Measurements from ENCODE around the gene RNF8.
"Not testable (repeated sequence)": the region's sequence is repeated elsewhere in the genome, so short reads cannot be mapped to it uniquely, and the experiment has no call there.

Gene RNF8

DNA sequence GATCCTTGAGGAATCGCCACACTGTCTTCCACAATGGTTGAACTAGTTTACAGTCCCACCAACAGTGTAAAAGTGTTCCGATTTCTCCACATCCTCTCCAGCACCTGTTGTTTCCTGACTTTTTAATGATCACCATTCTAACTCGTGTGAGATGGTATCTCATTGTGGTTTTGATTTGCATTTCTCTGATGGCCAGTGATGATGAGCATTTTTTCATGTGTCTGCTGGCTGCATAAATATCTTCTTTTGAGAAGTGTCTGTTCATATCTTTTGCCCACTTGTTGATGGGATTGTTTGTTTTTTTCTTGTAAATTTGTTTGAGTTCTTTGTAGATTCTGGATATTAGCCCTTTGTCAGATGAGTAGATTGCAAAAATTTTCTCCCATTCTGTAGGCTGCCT, 8.0 kb upstream of the RNF8 start:
- not testable (repeated sequence) for H3K4me1 ChIP-seq (ENCODE audit: control insufficient read depth in 2 of 2, insufficient read depth in 1 of 2, low read depth in 1 of 2, low read length in 2 of 2); H3K23ac ChIP-seq (ENCODE audit: low read depth, low read length, poor library complexity); H3K4ac ChIP-seq (ENCODE audit: low read length); H2BK12ac ChIP-seq (ENCODE audit: low read length); H2AFZ ChIP-seq (ENCODE audit: low read length); H3K18ac ChIP-seq (ENCODE audit: low read length); DNase-seq (ENCODE audit: low spot score); H3K4me3 ChIP-seq (ENCODE audit: low read length in 2 of 2); H3K14ac ChIP-seq (ENCODE audit: low read length); H2BK15ac ChIP-seq (ENCODE audit: low read length); H3K27me3 ChIP-seq (ENCODE audit: control insufficient read depth in 3 of 3, insufficient read depth in 3 of 3, low read depth in 1 of 3, low read length in 3 of 3); H4K91ac ChIP-seq (ENCODE audit: low read depth, low read length, poor library complexity); H2BK120ac ChIP-seq (ENCODE audit: low read depth, low read length); H3K36me3 ChIP-seq (replicated peaks in 1 of 2; ENCODE audit: control insufficient read depth in 2 of 2, insufficient read depth in 2 of 2, low read length in 2 of 2); H3K9ac ChIP-seq (ENCODE audit: low read depth, low read length, poor library complexity); H3K4me2 ChIP-seq (ENCODE audit: insufficient read depth, low read length, poor library complexity, severe bottlenecking); H3K27ac ChIP-seq (replicated peaks; ENCODE audit: low read length); H2AK5ac ChIP-seq (ENCODE audit: low read depth, low read length); H3K9me3 ChIP-seq (replicated peaks in 1 of 2; ENCODE audit: control insufficient read depth in 2 of 2, insufficient read depth in 1 of 2, low read depth in 1 of 2, low read length in 2 of 2); H4K8ac ChIP-seq (ENCODE audit: low read depth, low read length); H2BK5ac ChIP-seq (ENCODE audit: low read length); H3K79me1 ChIP-seq (ENCODE audit: low read depth, low read length)
- no CpG with 5 or more reads among the region's 3 CpGs for WGBS, 2 donors (ENCODE audit: extremely low coverage in 2 of 2, insufficient read length in 2 of 2, insufficient replicate concordance in 1 of 2)

DNA sequence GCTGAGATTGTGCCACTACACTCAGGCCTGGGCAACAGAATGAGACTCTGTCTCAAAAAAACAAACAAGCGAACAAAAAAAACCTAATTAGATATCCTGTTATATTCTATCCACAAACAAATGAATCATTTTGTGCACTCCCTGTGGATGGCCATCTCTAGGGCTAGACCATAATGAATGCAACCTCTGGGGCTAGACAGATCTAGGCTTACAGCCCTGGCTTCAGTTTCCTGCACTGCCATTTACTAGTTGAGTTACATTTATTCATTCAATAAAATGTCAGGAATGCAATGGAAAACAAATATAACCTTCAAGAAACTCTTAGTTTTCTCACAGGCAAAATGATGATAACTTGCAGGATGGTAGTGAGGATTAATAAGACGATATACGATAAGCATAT, 6.6 kb upstream of the RNF8 start:
- H3K4me3 ChIP-seq (ENCODE audit: low read length in 2 of 2): no peak overlapping the region
- no CpG with 5 or more reads among the region's 3 CpGs for WGBS, 2 donors (ENCODE audit: extremely low coverage in 2 of 2, insufficient read length in 2 of 2, insufficient replicate concordance in 1 of 2)
- no peak overlapping the region for H4K8ac ChIP-seq (ENCODE audit: low read depth, low read length)
- H3K4me2 ChIP-seq (ENCODE audit: insufficient read depth, low read length, poor library complexity, severe bottlenecking): no peak overlapping the region
- H2BK15ac ChIP-seq (ENCODE audit: low read length): no peak overlapping the region
- H2BK5ac ChIP-seq (ENCODE audit: low read length): no peak overlapping the region
- H4K91ac ChIP-seq (ENCODE audit: low read depth, low read length, poor library complexity): no peak overlapping the region
- H2BK120ac ChIP-seq (ENCODE audit: low read depth, low read length): no peak overlapping the region
- no peak overlapping the region for H3K18ac ChIP-seq (ENCODE audit: low read length)
- H3K27me3 ChIP-seq (ENCODE audit: control insufficient read depth in 3 of 3, insufficient read depth in 3 of 3, low read depth in 1 of 3, low read length in 3 of 3): no peaks in the 10 kb centered on the region
- H2AK5ac ChIP-seq (ENCODE audit: low read depth, low read length): no peak overlapping the region
- DNase-seq (ENCODE audit: low spot score): no peak
- H3K36me3 ChIP-seq (replicated peaks in 1 of 2; ENCODE audit: control insufficient read depth in 2 of 2, insufficient read depth in 2 of 2, low read length in 2 of 2): no peaks in the 10 kb centered on the region
- no peak overlapping the region for H3K4ac ChIP-seq (ENCODE audit: low read length)
- no peaks in the 10 kb centered on the region for H3K4me1 ChIP-seq (ENCODE audit: control insufficient read depth in 2 of 2, insufficient read depth in 1 of 2, low read depth in 1 of 2, low read length in 2 of 2)
- no peaks in the 10 kb centered on the region for H3K79me1 ChIP-seq (ENCODE audit: low read depth, low read length)
- peak overlapping the region; percentile 48 for H2AFZ ChIP-seq (ENCODE audit: low read length)
- H3K9me3 ChIP-seq (replicated peaks in 1 of 2; ENCODE audit: control insufficient read depth in 2 of 2, insufficient read depth in 1 of 2, low read depth in 1 of 2, low read length in 2 of 2): no peaks in the 10 kb centered on the region
- H3K23ac ChIP-seq (ENCODE audit: low read depth, low read length, poor library complexity): no peak overlapping the region
- H3K14ac ChIP-seq (ENCODE audit: low read length): no peak overlapping the region
- no peak overlapping the region for H2BK12ac ChIP-seq (ENCODE audit: low read length)
- no peak overlapping the region for H3K27ac ChIP-seq (replicated peaks; ENCODE audit: low read length)
- H3K9ac ChIP-seq (ENCODE audit: low read depth, low read length, poor library complexity): no peak overlapping the region

GRCh38 chr6:37347670-37348111, 6.1 kb upstream of the RNF8 start:
- H3K9me3 ChIP-seq (replicated peaks in 1 of 2; ENCODE audit: control insufficient read depth in 2 of 2, insufficient read depth in 1 of 2, low read depth in 1 of 2, low read length in 2 of 2): no peaks in the 10 kb centered on the region
- no peak overlapping the region for H2BK120ac ChIP-seq (ENCODE audit: low read depth, low read length)
- H2AFZ ChIP-seq (ENCODE audit: low read length): peak overlapping the region; percentile 48
- H3K27me3 ChIP-seq (ENCODE audit: control insufficient read depth in 3 of 3, insufficient read depth in 3 of 3, low read depth in 1 of 3, low read length in 3 of 3): no peaks in the 10 kb centered on the region
- H3K9ac ChIP-seq (ENCODE audit: low read depth, low read length, poor library complexity): no peak overlapping the region
- H3K4ac ChIP-seq (ENCODE audit: low read length): no peak overlapping the region
- no peak overlapping the region for H2BK5ac ChIP-seq (ENCODE audit: low read length)
- H2BK15ac ChIP-seq (ENCODE audit: low read length): no peak overlapping the region
- no peaks in the 10 kb centered on the region for H3K4me1 ChIP-seq (ENCODE audit: control insufficient read depth in 2 of 2, insufficient read depth in 1 of 2, low read depth in 1 of 2, low read length in 2 of 2)
- no peaks in the 10 kb centered on the region for H3K79me1 ChIP-seq (ENCODE audit: low read depth, low read length)
- no peak overlapping the region for H3K18ac ChIP-seq (ENCODE audit: low read length)
- H3K27ac ChIP-seq (replicated peaks; ENCODE audit: low read length): no peak overlapping the region
- no peak for DNase-seq (ENCODE audit: low spot score)
- H2AK5ac ChIP-seq (ENCODE audit: low read depth, low read length): no peak overlapping the region
- no peak overlapping the region for H3K23ac ChIP-seq (ENCODE audit: low read depth, low read length, poor library complexity)
- no peak overlapping the region for H4K91ac ChIP-seq (ENCODE audit: low read depth, low read length, poor library complexity)
- H4K8ac ChIP-seq (ENCODE audit: low read depth, low read length): no peak overlapping the region
- H3K4me3 ChIP-seq (ENCODE audit: low read length in 2 of 2): no peak overlapping the region
- no peak overlapping the region for H2BK12ac ChIP-seq (ENCODE audit: low read length)
- no peaks in the 10 kb centered on the region for H3K36me3 ChIP-seq (replicated peaks in 1 of 2; ENCODE audit: control insufficient read depth in 2 of 2, insufficient read depth in 2 of 2, low read length in 2 of 2)
- H3K4me2 ChIP-seq (ENCODE audit: insufficient read depth, low read length, poor library complexity, severe bottlenecking): no peak overlapping the region
- no CpG with 5 or more reads among the region's 4 CpGs for WGBS, 2 donors (ENCODE audit: extremely low coverage in 2 of 2, insufficient read length in 2 of 2, insufficient replicate concordance in 1 of 2)
- H3K14ac ChIP-seq (ENCODE audit: low read length): no peak overlapping the region

- H3K27me3 ChIP-seq (ENCODE audit: control insufficient read depth in 3 of 3, insufficient read depth in 3 of 3, low read depth in 1 of 3, low read length in 3 of 3): no peaks in the 10 kb centered on the region
- no peaks in the 10 kb centered on the region for H3K36me3 ChIP-seq (replicated peaks in 1 of 2; ENCODE audit: control insufficient read depth in 2 of 2, insufficient read depth in 2 of 2, low read length in 2 of 2)
- H3K14ac ChIP-seq (ENCODE audit: low read length): no peak overlapping the region
- no peak overlapping the region for H4K8ac ChIP-seq (ENCODE audit: low read depth, low read length)
- no peak overlapping the region for H2BK120ac ChIP-seq (ENCODE audit: low read depth, low read length)
- no peaks in the 10 kb centered on the region for H3K9me3 ChIP-seq (replicated peaks in 1 of 2; ENCODE audit: control insufficient read depth in 2 of 2, insufficient read depth in 1 of 2, low read depth in 1 of 2, low read length in 2 of 2)
- no peak for DNase-seq (ENCODE audit: low spot score)
- H3K4me3 ChIP-seq (ENCODE audit: low read length in 2 of 2): no peak overlapping the region
- H3K23ac ChIP-seq (ENCODE audit: low read depth, low read length, poor library complexity): no peak overlapping the region
- H2AFZ ChIP-seq (ENCODE audit: low read length): no peak overlapping the region
- no peak overlapping the region for H2AK5ac ChIP-seq (ENCODE audit: low read depth, low read length)
- no peak overlapping the region for H3K18ac ChIP-seq (ENCODE audit: low read length)
- H4K91ac ChIP-seq (ENCODE audit: low read depth, low read length, poor library complexity): no peak overlapping the region
- H3K4me2 ChIP-seq (ENCODE audit: insufficient read depth, low read length, poor library complexity, severe bottlenecking): no peak overlapping the region
- no peak overlapping the region for H2BK5ac ChIP-seq (ENCODE audit: low read length)
- H3K79me1 ChIP-seq (ENCODE audit: low read depth, low read length): peaks cover 2% of the 10 kb centered on the region
- H3K9ac ChIP-seq (ENCODE audit: low read depth, low read length, poor library complexity): no peak overlapping the region
- H3K4me1 ChIP-seq (ENCODE audit: control insufficient read depth in 2 of 2, insufficient read depth in 1 of 2, low read depth in 1 of 2, low read length in 2 of 2): peaks cover 0 to 2% of the 10 kb centered on the region in 2 donors
- H3K27ac ChIP-seq (replicated peaks; ENCODE audit: low read length): no peak overlapping the region
- H2BK12ac ChIP-seq (ENCODE audit: low read length): no peak overlapping the region
- H2BK15ac ChIP-seq (ENCODE audit: low read length): no peak overlapping the region
- H3K4ac ChIP-seq (ENCODE audit: low read length): no peak overlapping the region
- WGBS, 2 donors (ENCODE audit: extremely low coverage in 2 of 2, insufficient read length in 2 of 2, insufficient replicate concordance in 1 of 2): no CpG with 5 or more reads among the region's 3 CpGs
Observed at GRCh38 chr6:37351027-37351426, 2.8 kb upstream of the RNF8 start.
